GM12872 (cell line): Measurements from ENCODE around the gene PCBD2.

Experiments
- TF ChIP-seq, protein P1 (sequence below): IDR thresholded peaks from 3 replicates; pipeline ENCODE4 v1.5.1; 2011; ENCODE audit warnings: low read depth, mild to moderate bottlenecking, low read length, moderate library complexity; ENCODE audit not compliant: insufficient read depth

PCBD2 gene

GRCh38 chr5:134957920-134958608 is 53.1 kb downstream of the PCBD2 start:
- TF ChIP-seq, protein P1, sequence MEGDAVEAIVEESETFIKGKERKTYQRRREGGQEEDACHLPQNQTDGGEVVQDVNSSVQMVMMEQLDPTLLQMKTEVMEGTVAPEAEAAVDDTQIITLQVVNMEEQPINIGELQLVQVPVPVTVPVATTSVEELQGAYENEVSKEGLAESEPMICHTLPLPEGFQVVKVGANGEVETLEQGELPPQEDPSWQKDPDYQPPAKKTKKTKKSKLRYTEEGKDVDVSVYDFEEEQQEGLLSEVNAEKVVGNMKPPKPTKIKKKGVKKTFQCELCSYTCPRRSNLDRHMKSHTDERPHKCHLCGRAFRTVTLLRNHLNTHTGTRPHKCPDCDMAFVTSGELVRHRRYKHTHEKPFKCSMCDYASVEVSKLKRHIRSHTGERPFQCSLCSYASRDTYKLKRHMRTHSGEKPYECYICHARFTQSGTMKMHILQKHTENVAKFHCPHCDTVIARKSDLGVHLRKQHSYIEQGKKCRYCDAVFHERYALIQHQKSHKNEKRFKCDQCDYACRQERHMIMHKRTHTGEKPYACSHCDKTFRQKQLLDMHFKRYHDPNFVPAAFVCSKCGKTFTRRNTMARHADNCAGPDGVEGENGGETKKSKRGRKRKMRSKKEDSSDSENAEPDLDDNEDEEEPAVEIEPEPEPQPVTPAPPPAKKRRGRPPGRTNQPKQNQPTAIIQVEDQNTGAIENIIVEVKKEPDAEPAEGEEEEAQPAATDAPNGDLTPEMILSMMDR: no peak

- TF ChIP-seq, protein P1: no peak
These were observed 53.8 kb downstream of the PCBD2 start for GRCh38 chr5:134958755-134959154.

- TF ChIP-seq, protein P1: no peak
These were observed 58.2 kb downstream of the PCBD2 start for GRCh38 chr5:134963098-134963497.

GRCh38 chr5:134964359-134965270 is 59.7 kb downstream of the PCBD2 start:
- TF ChIP-seq, protein P1: no peak

GRCh38 chr5:134965271-134965825 is 60.4 kb downstream of the PCBD2 start:
- TF ChIP-seq, protein P1: no peak

- TF ChIP-seq, protein P1: no peak
These were observed 62.7 kb downstream of the PCBD2 start, which contains the start of gene CATSPER3 for GRCh38 chr5:134967607-134968006. Gene CATSPER3 (plus strand): TSS chr5:134967907. CDS start chr5:134967992, 85 bp downstream.

GRCh38 chr5:134968055-134968454 is 63.1 kb downstream of the PCBD2 start:
- TF ChIP-seq, protein P1: no peak
